H1 (cell line): ENCODE data around the gene TMEM114. TPM values are rescaled to one million over a fixed set of nuclear protein-coding genes. Genes with fewer than 3 reads are reported as not detected.
A peak's percentile ranks its signal among the peaks of the same experiment; 100 is the strongest.

ENCODE experiments used
- ASH2L ChIP-seq: fragments of 200-600, 300-600 bp; sonication (generic); IDR thresholded peaks from one replicate; pipeline ENCODE4 v1.7.1; 2017; ENCODE audit warnings: low read length
- ATF2 ChIP-seq: IDR thresholded peaks from 2 replicates; pipeline ENCODE4 v1.6.1; 2012; ENCODE audit warnings: low read length, inconsistent platforms
- ATF3 ChIP-seq: IDR thresholded peaks from 2 replicates; pipeline ENCODE4 v1.6.1; 2011; ENCODE audit warnings: low read depth, mild to moderate bottlenecking, low read length; ENCODE audit not compliant: insufficient read depth
- BACH1 ChIP-seq: IDR thresholded peaks from 2 replicates; pipeline ENCODE4 v1.6.1; 2012; ENCODE audit warnings: low read length, improper control_type of control experiment
- CTCF ChIP-seq, 3 experiments: IDR thresholded peaks; 1 replicate in 2 of 3; 2 replicates in 1 of 3; pipeline versions ENCODE4 v1.5.1 to v1.6.1; 2011; ENCODE audit warnings: low read length in 3 of 3, mild to moderate bottlenecking in 3 of 3, inconsistent platforms in 2 of 3, low read depth in 1 of 3, moderate library complexity in 1 of 3; ENCODE audit not compliant: insufficient read depth in 1 of 3; ENCODE audit errors: control extremely low read depth in 1 of 3
- EGR1 ChIP-seq: IDR thresholded peaks from 2 replicates; pipeline ENCODE4 v1.6.1; 2011; ENCODE audit warnings: low read depth, low read length, borderline replicate concordance
- EP300 ChIP-seq, 2 experiments: IDR thresholded peaks; 1 replicate in 1 of 2; 2 replicates in 1 of 2; pipeline ENCODE4 v1.6.1; 2011 to 2012; ENCODE audit warnings: low read depth in 2 of 2, low read length in 2 of 2, mild to moderate bottlenecking in 2 of 2, borderline replicate concordance in 1 of 2, inconsistent platforms in 1 of 2, moderate library complexity in 1 of 2
- GTF2F1 ChIP-seq: IDR thresholded peaks from 2 replicates; pipeline ENCODE4 v1.6.1; 2012; ENCODE audit warnings: low read depth, low read length, improper control_type of control experiment, borderline replicate concordance
- HDAC2 ChIP-seq, 2 experiments: fragments of 300-600 bp in 1 of 2; sonication (generic) in 1 of 2; IDR thresholded peaks; 2 replicates each; pipeline ENCODE4 v1.6.1; 2011 to 2012; ENCODE audit warnings: low read depth in 2 of 2, low read length in 2 of 2, mild to moderate bottlenecking in 2 of 2, moderate library complexity in 2 of 2, borderline replicate concordance in 1 of 2, inconsistent platforms in 1 of 2
- JUN ChIP-seq: IDR thresholded peaks from 2 replicates; pipeline ENCODE4 v1.6.1; 2011; ENCODE audit warnings: low read depth, mild to moderate bottlenecking, improper control_type of control experiment, low read length
- KDM4A ChIP-seq: IDR thresholded peaks from one replicate; pipeline ENCODE4 v1.7.1; 2012; ENCODE audit warnings: low read depth, mild to moderate bottlenecking, moderate library complexity, low read length, inconsistent platforms; ENCODE audit not compliant: severe bottlenecking
- KDM5A ChIP-seq: fragments of 200-600 bp; IDR thresholded peaks from 2 replicates; pipeline ENCODE4 v1.7.1; 2012; ENCODE audit warnings: mild to moderate bottlenecking, low read length, inconsistent platforms, mixed read lengths
- POLR2A ChIP-seq, 2 experiments: IDR thresholded peaks; 1 replicate in 1 of 2; 2 replicates in 1 of 2; pipeline ENCODE4 v1.6.1; 2011; ENCODE audit warnings: low read depth in 2 of 2, low read length in 2 of 2, mild to moderate bottlenecking in 2 of 2; ENCODE audit errors: control extremely low read depth in 1 of 2
- SAP30 ChIP-seq: fragments of 300-600 bp; sonication (generic); IDR thresholded peaks from 2 replicates; pipeline ENCODE4 v1.7.1; 2012; ENCODE audit warnings: low read length, moderate library complexity, mild to moderate bottlenecking, inconsistent platforms; ENCODE audit not compliant: insufficient read depth, insufficient replicate concordance
- SIN3A ChIP-seq, 2 experiments: IDR thresholded peaks in 1 of 2; conservative IDR thresholded peaks in 1 of 2; 2 replicates each; pipeline ENCODE4 v1.6.1; 2011 to 2012; ENCODE audit warnings: low read length in 2 of 2, improper control_type of control experiment in 1 of 2, low read depth in 1 of 2, mild to moderate bottlenecking in 1 of 2
- SIRT6 ChIP-seq: IDR thresholded peaks from one replicate; pipeline ENCODE4 v1.7.1; 2012; ENCODE audit warnings: low read length, inconsistent platforms
- SP1 ChIP-seq: IDR thresholded peaks from 2 replicates; pipeline ENCODE4 v1.6.1; 2011; ENCODE audit warnings: low read depth, low read length
- SP4 ChIP-seq: IDR thresholded peaks from 2 replicates; pipeline ENCODE4 v1.6.1; 2012; ENCODE audit warnings: low read length, inconsistent platforms
- TAF7 ChIP-seq: optimal IDR thresholded peaks from 2 replicates; pipeline ENCODE3; 2011; ENCODE audit warnings: low read depth, mild to moderate bottlenecking, inconsistent platforms, low read length, moderate library complexity, borderline replicate concordance
- TCF12 ChIP-seq: IDR thresholded peaks from 2 replicates; pipeline ENCODE4 v1.6.1; 2011; ENCODE audit warnings: low read depth, mild to moderate bottlenecking, low read length
- TEAD4 ChIP-seq: IDR thresholded peaks from 2 replicates; pipeline ENCODE4 v1.6.1; 2012; ENCODE audit warnings: low read depth, low read length, inconsistent platforms, mixed read lengths
- polyA plus RNA-seq, 7 experiments: library from polyadenylated mRNA; depleted of rRNA in 3 of 7; stranded (reverse) in 5 of 7; unstranded in 2 of 7; fragments of >200 nt in 5 of 7; fragments of 200-250 nt in 2 of 7; gene quantifications; 1 replicate in 5 of 7; 2 replicates in 1 of 7; 4 replicates in 1 of 7; pipeline versions ENCODE4 v1.2.1 to v1.2.3, GENCODE V29; 2011 to 2013; ENCODE audit warnings: missing spikeins in 2 of 7, mixed read lengths in 2 of 7
- total RNA-seq: library from RNA; stranded (reverse); fragmentation: NEBNext Ultra II Directional; extraction: Animal tissue kit (Norgen Biotek cat#: 25700); gene quantifications from 2 replicates; pipeline ENCODE4 v1.2.1, GENCODE V29; 2021

Gene TMEM114
- total and polyA plus RNA-seq, 2 of the 8 experiments (the other 6 are each of a cell fraction or from before 2014, with no cell fraction given): 1.6 to 2.9 TPM

GRCh38 chr16:8588682-8589056 is 1.6 kb downstream of the TMEM114 start (continued):
- TF ChIP-seq HDAC2 (IDR thresholded peaks at IDR 0.05; ENCODE audit: borderline replicate concordance in 1 of 2, low read depth in 2 of 2, low read length in 2 of 2) (peak in 1 of 2 experiments; percentile 89; a peak in 2 of 4 replicates), TCF12 (no peak), JUN (no peak), SIN3A (conservative IDR thresholded peaks at IDR 0.05 in 1 of 2, IDR thresholded peaks at IDR 0.05 in 1 of 2; ENCODE audit: low read depth in 1 of 2, low read length in 2 of 2) (no peak; a peak in 1 of 4 replicates), TAF7 (no peak), KDM5A (no peak), EP300 (IDR thresholded peaks at IDR 0.05; ENCODE audit: borderline replicate concordance in 1 of 2, low read depth in 2 of 2, low read length in 2 of 2) (no peak), SAP30 (no peak), KDM4A (no peak), SP4 (no peak), SIRT6 (no peak), TEAD4 (peak; percentile 90), POLR2A (IDR thresholded peaks at IDR 0.05; ENCODE audit: control extremely low read depth in 1 of 2, low read depth in 2 of 2, low read length in 2 of 2) (no peak), ASH2L (peak; percentile 52), ATF2 (no peak), CTCF (IDR thresholded peaks at IDR 0.05; ENCODE audit: control extremely low read depth in 1 of 3, insufficient read depth in 1 of 3, low read depth in 1 of 3, low read length in 3 of 3) (no peak), BACH1 (no peak), GTF2F1 (no peak), SP1 (peak; percentile 32; the same call in 1 of the 2 replicates), ATF3 (no peak), EGR1 (no peak)
